Transverse colon (tissue), 4 donors: ENCODE measurements around the gene PPP2R3C. TPM values are rescaled to one million over a fixed set of nuclear protein-coding genes. Genes with fewer than 3 reads are reported as not detected.

ENCODE experiments used
- DNase-seq: peaks from one replicate; pipeline ENCODE4 v3.0.0-alpha.2; 2019
- H3K27ac ChIP-seq, 4 donors: fragments of 200-600 bp; sonication (generic); 2 replicates each; pipeline ENCODE4 v1.5.1; 2016 to 2018; ENCODE audit warnings: inconsistent platforms in 4 of 4
- H3K27me3 ChIP-seq: fragments of 200-600 bp; sonication (generic); 2 replicates; pipeline ENCODE4 v1.5.1; 2017; ENCODE audit warnings: inconsistent platforms
- H3K36me3 ChIP-seq, 4 donors: fragments of 200-600 bp; sonication (generic); 2 replicates each; pipeline ENCODE4 v1.5.1; 2017 to 2019; ENCODE audit warnings: inconsistent platforms in 4 of 4
- H3K4me1 ChIP-seq, 4 donors: fragments of 200-600 bp; sonication (generic); 2 replicates each; pipeline ENCODE4 v1.5.1; 2017 to 2020; ENCODE audit warnings: inconsistent platforms in 4 of 4
- H3K4me3 ChIP-seq, 4 donors: fragments of 200-600 bp; sonication (generic); 1 replicate in 1 of 4; 2 replicates in 3 of 4; pipeline versions ENCODE4 v1.5.1 to v1.6.1; 2017 to 2019; ENCODE audit warnings: inconsistent platforms in 4 of 4
- H3K9me3 ChIP-seq, 2 donors: fragments of 200-600 bp; sonication (generic); 2 replicates each; pipeline ENCODE4 v1.5.1; 2017 to 2019; ENCODE audit warnings: inconsistent platforms in 2 of 2
- EP300 ChIP-seq: sonication (generic); formaldehyde crosslinking; IDR thresholded peaks from one replicate; pipeline ENCODE4 v1.6.1; 2017; ENCODE audit warnings: antibody characterized with exemption, low read depth
- POLR2A ChIP-seq: fragments of 450-650 bp; IDR thresholded peaks from one replicate; pipeline ENCODE4 v1.6.1; 2016; ENCODE audit warnings: antibody characterized with exemption, mild to moderate bottlenecking, moderate library complexity
- POLR2AphosphoS5 ChIP-seq, 3 donors: sonication (generic); formaldehyde crosslinking; IDR thresholded peaks; one replicate each; pipeline ENCODE4 v1.6.1; 2016; ENCODE audit warnings: antibody characterized with exemption in 3 of 3
- WGBS, 2 donors: methylation state at CpG; one replicate each; pipeline ENCODE4 v1.1.5; 2018; ENCODE audit warnings: low coverage in 1 of 2; 5-methylcytosine and 5-hydroxymethylcytosine counted together
- in situ Hi-C, 4 donors: fragments of 200-750 bp; cut with MboI; loops; one replicate each; pipeline versions ENCODE4 v1.15.0 to v1.15.1; 2017; ENCODE audit warnings: low sequenced_read_pairs in 3 of 4, low pct_ligation_motif_present in 1 of 4, low pct_unique_long_range_greater_than_20kb in 1 of 4
- intact Hi-C: fragments of 100-400 bp; cut with DNase I; formaldehyde crosslinking; loops from one replicate; pipeline ENCODE4 v1.15.1; 2023; ENCODE audit warnings: low total_unique reads
- total RNA-seq, 4 donors: library from RNA; depleted of rRNA; stranded (reverse); fragments of >200 nt; gene quantifications; one replicate each; pipeline ENCODE4 v1.1.0, GENCODE V29; 2016
- TF ChIP-seq, protein P1 (sequence below), 5 experiments: fragments of 200-600 bp in 3 of 5; fragments of 450-650 bp in 2 of 5; sonication (generic) in 3 of 5; IDR thresholded peaks; 1 replicate in 2 of 5; 2 replicates in 3 of 5; pipeline ENCODE4 v1.5.1; 2016 to 2017; ENCODE audit warnings: antibody characterized with exemption in 5 of 5, inconsistent platforms in 3 of 5, mild to moderate bottlenecking in 2 of 5, moderate library complexity in 1 of 5

Gene PPP2R3C
- total RNA-seq, 4 donors from 2014 or later: 13.5 to 26.5 (median 19.1) TPM

DNA sequence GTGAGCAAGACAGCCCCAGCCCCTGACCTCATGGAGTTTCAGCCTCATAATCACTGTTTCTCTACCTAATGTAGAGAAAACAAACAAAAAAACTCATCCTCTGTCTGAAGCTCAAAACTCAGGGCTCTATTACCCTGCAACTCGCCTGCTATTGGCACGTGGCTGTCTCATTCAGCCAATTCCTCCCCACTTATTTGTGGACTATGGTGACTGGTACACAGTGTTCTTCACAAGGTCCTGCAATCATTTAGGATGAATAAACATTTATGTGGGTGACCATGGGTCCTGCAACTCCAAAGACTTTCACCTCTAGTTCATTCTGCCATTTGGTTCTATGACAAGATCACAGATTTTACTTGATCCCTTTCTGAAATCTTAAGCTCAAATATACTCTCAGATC, 4.7 kb downstream of the PPP2R3C start:
- H3K27ac ChIP-seq: no peak overlapping the region
- peaks cover 0 to 37% (median 3%) of the 10 kb centered on the region in 4 donors for H3K36me3 ChIP-seq
- in situ Hi-C loops: loop anchor here in 1 of 4 donors (25.0 kb wide), 1 partner anchor 295 kb away; the partner anchor contains the start of gene NFKBIA
- no peaks in the 10 kb centered on the region for H3K9me3 ChIP-seq
- H3K4me1 ChIP-seq: peaks cover 5 to 24% (median 8%) of the 10 kb centered on the region in 4 donors
- DNase-seq: no peak
- no peak overlapping the region for H3K4me3 ChIP-seq
- intact Hi-C loops: no loop called here
- 89 to 100% methylated on average over 2 of the region's 2 CpGs for WGBS, 2 donors
- H3K27me3 ChIP-seq: no peaks in the 10 kb centered on the region
- no peak for TF ChIP-seq EP300
- TF ChIP-seq POLR2AphosphoS5 (IDR thresholded peaks at IDR 0.05): no peak
- TF ChIP-seq POLR2A: no peak
- TF ChIP-seq, protein P1, sequence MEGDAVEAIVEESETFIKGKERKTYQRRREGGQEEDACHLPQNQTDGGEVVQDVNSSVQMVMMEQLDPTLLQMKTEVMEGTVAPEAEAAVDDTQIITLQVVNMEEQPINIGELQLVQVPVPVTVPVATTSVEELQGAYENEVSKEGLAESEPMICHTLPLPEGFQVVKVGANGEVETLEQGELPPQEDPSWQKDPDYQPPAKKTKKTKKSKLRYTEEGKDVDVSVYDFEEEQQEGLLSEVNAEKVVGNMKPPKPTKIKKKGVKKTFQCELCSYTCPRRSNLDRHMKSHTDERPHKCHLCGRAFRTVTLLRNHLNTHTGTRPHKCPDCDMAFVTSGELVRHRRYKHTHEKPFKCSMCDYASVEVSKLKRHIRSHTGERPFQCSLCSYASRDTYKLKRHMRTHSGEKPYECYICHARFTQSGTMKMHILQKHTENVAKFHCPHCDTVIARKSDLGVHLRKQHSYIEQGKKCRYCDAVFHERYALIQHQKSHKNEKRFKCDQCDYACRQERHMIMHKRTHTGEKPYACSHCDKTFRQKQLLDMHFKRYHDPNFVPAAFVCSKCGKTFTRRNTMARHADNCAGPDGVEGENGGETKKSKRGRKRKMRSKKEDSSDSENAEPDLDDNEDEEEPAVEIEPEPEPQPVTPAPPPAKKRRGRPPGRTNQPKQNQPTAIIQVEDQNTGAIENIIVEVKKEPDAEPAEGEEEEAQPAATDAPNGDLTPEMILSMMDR (IDR thresholded peaks at IDR 0.05): no peak

DNA sequence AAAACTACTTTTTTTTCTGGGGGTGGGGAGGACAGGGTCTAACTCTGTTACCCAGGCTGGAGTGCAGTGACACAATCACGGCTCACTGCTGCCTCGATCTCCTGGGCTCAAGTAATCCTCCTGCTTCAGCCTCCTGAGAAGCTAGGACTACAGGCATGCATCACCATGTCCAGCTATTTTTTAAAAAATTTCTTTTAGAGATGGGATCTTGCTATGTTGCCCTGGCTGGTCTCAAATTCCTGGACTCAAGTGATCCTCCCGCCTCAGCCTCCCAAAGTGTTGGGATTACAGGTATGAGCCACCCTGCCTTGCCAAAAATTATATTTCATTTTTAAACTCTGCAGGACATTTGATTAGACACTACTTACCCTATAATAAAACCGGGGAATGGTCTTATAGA, 5.5 kb downstream of the PPP2R3C start:
- WGBS, 2 donors: 94 to 96% methylated on average over 4 of the region's 4 CpGs
- Histone ChIP-seq H3K27ac (no peak overlapping the region), H3K27me3 (no peaks in the 10 kb centered on the region), H3K4me1 (peaks cover 5 to 24% (median 8%) of the 10 kb centered on the region in 4 donors), H3K36me3 (peaks cover 0 to 46% (median 6%) of the 10 kb centered on the region in 4 donors), H3K9me3 (no peaks in the 10 kb centered on the region), H3K4me3 (no peak overlapping the region)
- in situ Hi-C loops (loop anchor here in 1 of 4 donors (25.0 kb wide), 1 partner anchor 296 kb away; the partner anchor contains the start of gene NFKBIA), intact Hi-C loops (no loop called here)
- TF ChIP-seq POLR2AphosphoS5 (IDR thresholded peaks at IDR 0.05): no peak
- TF ChIP-seq, protein P1 (IDR thresholded peaks at IDR 0.05): no peak
- TF ChIP-seq POLR2A: no peak
- no peak for TF ChIP-seq EP300
- DNase-seq: no peak

DNA sequence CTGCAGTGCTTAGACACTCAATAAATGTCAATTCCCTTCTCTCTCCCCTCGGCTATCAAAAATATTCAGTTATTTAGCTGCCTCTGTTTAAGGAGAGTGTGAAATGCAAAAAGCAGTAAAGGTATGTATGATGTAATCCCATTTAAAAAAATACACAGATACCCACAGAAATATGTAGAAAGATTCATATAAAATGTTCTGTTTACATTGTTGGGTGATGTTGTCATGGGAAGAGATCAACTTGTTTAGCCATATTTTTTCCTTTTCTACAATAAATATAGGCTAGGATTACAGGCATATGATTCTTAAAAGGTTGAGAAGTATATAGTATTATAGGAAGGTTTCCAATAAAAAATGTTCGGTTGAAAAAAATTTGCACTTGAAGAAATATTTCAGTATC, 7.8 kb downstream of the PPP2R3C start:
- Histone ChIP-seq H3K4me1 (peaks cover 0 to 12% (median 0%) of the 10 kb centered on the region in 4 donors), H3K27me3 (no peaks in the 10 kb centered on the region), H3K4me3 (no peak overlapping the region), H3K27ac (no peak overlapping the region), H3K36me3 (peaks cover 0 to 64% (median 14%) of the 10 kb centered on the region in 4 donors), H3K9me3 (no peaks in the 10 kb centered on the region)
- in situ Hi-C loops (loop anchor here in 1 of 4 donors (25.0 kb wide), 1 partner anchor 298 kb away; the partner anchor contains the start of gene NFKBIA), intact Hi-C loops (no loop called here)
- TF ChIP-seq, protein P1 (IDR thresholded peaks at IDR 0.05): no peak
- TF ChIP-seq POLR2AphosphoS5 (IDR thresholded peaks at IDR 0.05) (no peak), EP300 (no peak), POLR2A (no peak)
- 88% methylated on average over 2 of the region's 2 CpGs for WGBS, 2 donors
- DNase-seq: no peak

DNA sequence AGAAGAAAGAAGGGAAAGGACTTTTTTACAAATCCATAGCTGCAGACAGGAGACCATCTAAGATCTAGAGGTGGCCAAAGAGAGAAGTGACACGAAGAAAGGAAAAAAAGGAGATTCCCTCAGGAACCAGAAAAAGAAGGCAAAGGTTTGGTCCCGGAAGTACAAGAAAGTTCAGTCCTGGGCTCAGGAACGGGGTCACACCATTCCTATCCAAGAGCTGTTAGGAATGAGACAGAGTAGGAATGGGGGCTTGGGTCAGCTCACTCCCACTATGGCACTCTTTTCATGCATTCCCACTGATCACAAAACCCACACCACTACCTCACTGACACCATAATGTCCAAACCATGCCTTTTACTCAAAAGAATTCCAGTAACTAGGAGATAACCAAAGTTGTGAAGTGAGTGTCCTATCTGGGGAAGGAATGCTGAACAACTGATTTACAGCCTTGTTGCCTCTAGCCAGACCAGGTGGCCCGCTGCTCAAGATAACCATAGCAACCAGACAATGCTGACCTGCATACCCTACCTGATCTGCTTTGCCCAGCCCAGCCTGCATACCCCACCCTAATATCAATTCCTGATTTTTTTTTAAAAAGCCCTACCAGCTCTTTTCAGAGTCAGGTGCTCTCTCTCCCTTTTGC, 8.4 kb downstream of the PPP2R3C start:
- H3K27ac ChIP-seq: no peak overlapping the region
- H3K36me3 ChIP-seq: peaks cover 0 to 69% (median 16%) of the 10 kb centered on the region in 4 donors
- in situ Hi-C loops (loop anchor here in 1 of 4 donors (25.0 kb wide), 1 partner anchor 299 kb away; the partner anchor contains the start of gene NFKBIA), intact Hi-C loops (no loop called here)
- no peaks in the 10 kb centered on the region for H3K9me3 ChIP-seq
- no peaks in the 10 kb centered on the region for H3K27me3 ChIP-seq
- WGBS, 2 donors: 93% methylated on average over 3 to 4 of the region's 4 CpGs
- peaks cover 0 to 7% (median 0%) of the 10 kb centered on the region in 4 donors for H3K4me1 ChIP-seq
- no peak for TF ChIP-seq POLR2AphosphoS5 (IDR thresholded peaks at IDR 0.05)
- TF ChIP-seq, protein P1 (IDR thresholded peaks at IDR 0.05): no peak
- TF ChIP-seq EP300: no peak
- no peak for TF ChIP-seq POLR2A
- H3K4me3 ChIP-seq: no peak overlapping the region
- no peak for DNase-seq
